Tongue (tissue), 2 donors: ENCODE results near the gene FOXC2. TPM values are rescaled to one million over a fixed set of nuclear protein-coding genes. Genes with fewer than 3 reads are reported as not detected.

Source experiments
- DNase-seq: peaks from one replicate; pipeline ENCODE4 v3.0.0-alpha.2; 2015
- total RNA-seq: library from RNA; depleted of rRNA; stranded (reverse); fragments of >200 nt; gene quantifications from one replicate; pipeline ENCODE4 v1.2.3, GENCODE V29; 2014

FOXC2 gene
- total RNA-seq, 1 donor from 2014 or later, result 1.0 TPM

GRCh38 chr16:86533076-86533475 is 33.6 kb upstream of the FOXC2 start:
- DNase-seq, result no peak

- DNase-seq, result no peak
Measured at GRCh38 chr16:86533767-86534351, 32.8 kb upstream of the FOXC2 start.

GRCh38 chr16:86534779-86535615 is 31.6 kb upstream of the FOXC2 start:
- DNase-seq, result no peak

- no peak for DNase-seq
Measured at GRCh38 chr16:86536621-86537020, 30.0 kb upstream of the FOXC2 start.

GRCh38 chr16:86537486-86537885 is 29.1 kb upstream of the FOXC2 start:
- no peak for DNase-seq

GRCh38 chr16:86538196-86538780 is 28.3 kb upstream of the FOXC2 start:
- DNase-seq, result no peak

- DNase-seq, result no peak
Measured at GRCh38 chr16:86540894-86541293, 25.7 kb upstream of the FOXC2 start.

GRCh38 chr16:86541560-86541959 is 25.1 kb upstream of the FOXC2 start:
- DNase-seq, result no peak

- DNase-seq, result no peak
Measured at GRCh38 chr16:86542756-86543750, 23.6 kb upstream of the FOXC2 start.

GRCh38 chr16:86545481-86545880 is 21.1 kb upstream of the FOXC2 start:
- DNase-seq, result no peak

GRCh38 chr16:86545954-86546637 is 20.5 kb upstream of the FOXC2 start:
- peak; percentile 50 for DNase-seq

GRCh38 chr16:86546638-86547013 is 20.0 kb upstream of the FOXC2 start:
- DNase-seq, result no peak

GRCh38 chr16:86547286-86547685 is 19.3 kb upstream of the FOXC2 start:
- no peak for DNase-seq

GRCh38 chr16:86549076-86549892 is 17.3 kb upstream of the FOXC2 start:
- DNase-seq, result no peak

GRCh38 chr16:86549893-86550190 is 16.8 kb upstream of the FOXC2 start:
- DNase-seq, result no peak

- no peak for DNase-seq
Measured at GRCh38 chr16:86550281-86550680, 16.3 kb upstream of the FOXC2 start.

- no peak for DNase-seq
Measured at GRCh38 chr16:86553356-86553755, 13.3 kb upstream of the FOXC2 start.

GRCh38 chr16:86554599-86554916 is 12.1 kb upstream of the FOXC2 start:
- DNase-seq, result no peak

GRCh38 chr16:86554917-86555703 is 11.5 kb upstream of the FOXC2 start, which contains the start of gene MTHFSD:
Gene MTHFSD (minus strand): TSS chr16:86555235. CDS start chr16:86555184, 51 bp downstream.
- peak; percentile 97 for DNase-seq

- no peak for DNase-seq
Measured at GRCh38 chr16:86555704-86556075, 10.9 kb upstream of the FOXC2 start.
